A673 (cell line): ENCODE data around the gene SH3RF3.

Source experiments
- EZH2 ChIP-seq: fragments of 200-600 bp; sonication (generic); IDR thresholded peaks from 2 replicates; pipeline ENCODE4 v1.6.1; 2017; ENCODE audit warnings: borderline replicate concordance, low read depth, mild to moderate bottlenecking, mixed read lengths, antibody characterized with exemption, low read length; ENCODE audit not compliant: poor library complexity, severe bottlenecking
- TF ChIP-seq, protein P1 (sequence below): fragments of 300-800, 200-600 bp; sonication (generic); conservative IDR thresholded peaks from 2 replicates; pipeline ENCODE4 v1.5.1; 2017; ENCODE audit warnings: low read depth, mild to moderate bottlenecking, antibody characterized with exemption, low read length, moderate library complexity, mixed read lengths

DNA sequence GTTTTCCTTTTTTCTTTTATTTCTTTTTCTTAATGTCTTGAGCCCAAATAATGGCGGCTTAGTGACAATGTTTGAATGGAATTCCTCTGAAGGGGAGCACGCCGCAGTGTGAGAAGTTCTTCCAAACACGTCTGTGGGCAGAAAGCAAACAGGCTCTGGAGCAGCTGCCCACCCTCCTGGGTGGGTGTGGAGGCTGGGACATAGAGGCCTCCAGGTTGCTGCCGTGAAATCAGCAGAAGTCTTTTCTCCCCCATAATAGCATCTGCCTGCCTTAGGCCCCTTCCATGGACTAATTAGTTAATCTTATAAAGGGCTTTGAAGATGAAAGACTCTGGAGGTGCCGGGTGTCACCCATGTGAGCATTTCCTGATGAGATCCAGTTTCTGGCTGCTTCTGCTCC lies 213.9 kb downstream of the SH3RF3 start:
- TF ChIP-seq, protein P1, sequence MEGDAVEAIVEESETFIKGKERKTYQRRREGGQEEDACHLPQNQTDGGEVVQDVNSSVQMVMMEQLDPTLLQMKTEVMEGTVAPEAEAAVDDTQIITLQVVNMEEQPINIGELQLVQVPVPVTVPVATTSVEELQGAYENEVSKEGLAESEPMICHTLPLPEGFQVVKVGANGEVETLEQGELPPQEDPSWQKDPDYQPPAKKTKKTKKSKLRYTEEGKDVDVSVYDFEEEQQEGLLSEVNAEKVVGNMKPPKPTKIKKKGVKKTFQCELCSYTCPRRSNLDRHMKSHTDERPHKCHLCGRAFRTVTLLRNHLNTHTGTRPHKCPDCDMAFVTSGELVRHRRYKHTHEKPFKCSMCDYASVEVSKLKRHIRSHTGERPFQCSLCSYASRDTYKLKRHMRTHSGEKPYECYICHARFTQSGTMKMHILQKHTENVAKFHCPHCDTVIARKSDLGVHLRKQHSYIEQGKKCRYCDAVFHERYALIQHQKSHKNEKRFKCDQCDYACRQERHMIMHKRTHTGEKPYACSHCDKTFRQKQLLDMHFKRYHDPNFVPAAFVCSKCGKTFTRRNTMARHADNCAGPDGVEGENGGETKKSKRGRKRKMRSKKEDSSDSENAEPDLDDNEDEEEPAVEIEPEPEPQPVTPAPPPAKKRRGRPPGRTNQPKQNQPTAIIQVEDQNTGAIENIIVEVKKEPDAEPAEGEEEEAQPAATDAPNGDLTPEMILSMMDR = no peak
- TF ChIP-seq EZH2 = no peak
